Brain microvascular endothelial cell (primary cell): ENCODE data around the gene NCS1.

Experiments used
- DNase-seq: peaks from one replicate; pipeline ENCODE4 v3.0.0-alpha.2; 2020
- H3K27ac ChIP-seq: fragments of 250-450 bp; sonication (Bioruptor Pico); 2 replicates; pipeline ENCODE4 v1.5.1; 2020; ENCODE audit warnings: mild to moderate bottlenecking, moderate library complexity
- H3K27me3 ChIP-seq: fragments of 250-450 bp; sonication (Bioruptor Pico); replicated peaks from 2 replicates; pipeline ENCODE4 v1.5.1; 2020; ENCODE audit warnings: mild to moderate bottlenecking
- H3K36me3 ChIP-seq: fragments of 250-450 bp; sonication (Bioruptor Pico); replicated peaks from 2 replicates; pipeline ENCODE4 v1.5.1; 2020; ENCODE audit warnings: mild to moderate bottlenecking
- H3K4me3 ChIP-seq: 2 replicates; pipeline ENCODE4 v1.5.1; 2011; ENCODE audit warnings: low read depth, mild to moderate bottlenecking, control low read depth, low read length, moderate library complexity
- CTCF ChIP-seq: IDR thresholded peaks from 2 replicates; pipeline ENCODE4 v1.5.1; 2011; ENCODE audit warnings: low read depth, mild to moderate bottlenecking, moderate library complexity, low read length, control low read depth, inconsistent platforms; ENCODE audit errors: missing control alignments
- in situ Hi-C: cut with HindIII; loops from 2 replicates; pipeline ENCODE4 v1.10.0; 2017; ENCODE audit warnings: low sequenced_read_pairs, low pct_ligation_motif_present

NCS1 gene

GRCh38 chr9:130220352-130220751 lies 48.1 kb downstream of the NCS1 start:
- Histone ChIP-seq H3K27ac (no peak overlapping the region), H3K4me3 (no peak overlapping the region), H3K36me3 (peaks cover 13% of the 10 kb centered on the region), H3K27me3 (no peaks in the 10 kb centered on the region)
- in situ Hi-C loops: no loop called here
- peak; percentile 55 for TF ChIP-seq CTCF
- DNase-seq: no peak

GRCh38 chr9:130222833-130223232 lies 50.6 kb downstream of the NCS1 start:
- Histone ChIP-seq H3K27me3 (no peaks in the 10 kb centered on the region), H3K36me3 (peaks cover 30% of the 10 kb centered on the region), H3K27ac (no peak overlapping the region), H3K4me3 (no peak overlapping the region)
- in situ Hi-C loops: no loop called here
- no peak for DNase-seq
- TF ChIP-seq CTCF: no peak

- Histone ChIP-seq H3K4me3 (no peak overlapping the region), H3K27ac (no peak overlapping the region), H3K27me3 (no peaks in the 10 kb centered on the region), H3K36me3 (peaks cover 26% of the 10 kb centered on the region)
- in situ Hi-C loops: no loop called here
- no peak for TF ChIP-seq CTCF
- no peak for DNase-seq
Observed at GRCh38 chr9:130225071-130225470, 52.9 kb downstream of the NCS1 start.

DNA sequence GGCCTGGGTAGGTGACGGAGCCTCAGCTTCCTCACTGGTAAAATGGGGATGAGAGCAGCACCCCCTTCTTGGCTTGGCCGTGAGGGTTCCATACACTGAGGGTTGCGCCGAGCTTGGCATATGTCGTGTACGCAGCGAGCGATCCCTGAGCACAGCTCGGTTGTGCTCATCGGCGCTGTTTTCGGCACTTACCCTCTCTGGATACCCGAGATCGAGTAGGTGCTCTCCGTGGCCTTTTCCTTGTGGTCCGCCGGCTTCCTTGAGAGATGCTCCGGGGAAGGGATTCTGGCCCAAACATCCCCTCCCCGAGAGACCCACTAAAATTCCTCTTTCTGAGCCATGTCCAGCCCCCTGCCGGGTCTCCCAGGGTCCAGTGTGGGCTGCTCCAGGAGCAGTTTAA lies 53.4 kb downstream of the NCS1 start:
- Histone ChIP-seq H3K27ac (no peak overlapping the region), H3K27me3 (no peaks in the 10 kb centered on the region), H3K36me3 (peaks cover 26% of the 10 kb centered on the region), H3K4me3 (no peak overlapping the region)
- DNase-seq: no peak
- no peak for TF ChIP-seq CTCF
- in situ Hi-C loops: no loop called here

- Histone ChIP-seq H3K36me3 (peaks cover 26% of the 10 kb centered on the region), H3K4me3 (no peak overlapping the region), H3K27ac (no peak overlapping the region), H3K27me3 (no peaks in the 10 kb centered on the region)
- in situ Hi-C loops: no loop called here
- no peak for DNase-seq
- no peak for TF ChIP-seq CTCF
Observed at GRCh38 chr9:130226112-130226511, 53.9 kb downstream of the NCS1 start.

GRCh38 chr9:130227833-130228232 lies 55.6 kb downstream of the NCS1 start:
- DNase-seq: no peak
- Histone ChIP-seq H3K4me3 (no peak overlapping the region), H3K27ac (no peak overlapping the region), H3K27me3 (no peaks in the 10 kb centered on the region), H3K36me3 (peaks cover 28% of the 10 kb centered on the region)
- no peak for TF ChIP-seq CTCF
- in situ Hi-C loops: no loop called here
